HepG2 (cell line): ENCODE measurements around the gene DAPK1. TPM values are rescaled to one million over a fixed set of nuclear protein-coding genes. Genes with fewer than 3 reads are reported as not detected.
"Not testable (repeated sequence)": the region's sequence is repeated elsewhere in the genome, so short reads cannot be mapped to it uniquely, and the experiment has no call there.

Source experiments
- ATAC-seq: fragments of 200-7000 bp; cut with Tn5 transposase; 3 replicates; pipeline ENCODE4 v1.9.1; 2020; ENCODE audit warnings: mild to moderate bottlenecking, moderate library complexity
- BruUV-seq: library from RNA; stranded (reverse); fragments of 400-500 nt; replicated peaks from 2 replicates; lab custom pipeline; 2021; lab: Mats Ljungman, UMichigan
- CTCF ChIA-PET: fragments of 300-600 bp; formaldehyde crosslinking; extraction: SDS; loops from one replicate; lab custom pipeline; 2021; ENCODE audit warnings: low total read pairs, inconsistent platforms, low intra/inter-chr PET ratio; lab: Yijun Ruan, JAX
- POLR2A ChIA-PET: fragments of 350-600 bp; sonication (Branson Sonifier 250); formaldehyde crosslinking; loops from one replicate; lab custom pipeline; 2020; ENCODE audit warnings: antibody characterized with exemption, inconsistent platforms; lab: Yijun Ruan, JAX
- DNase-seq: peaks from one replicate; pipeline ENCODE4 v3.0.0-alpha.2; 2015; ENCODE audit warnings: low spot score
- FAIRE-seq: peaks from 3 replicates; lab custom pipeline; 2011; peaks lifted over from hg19 to GRCh38; lab: Jason Lieb, UNC
- H2AFZ ChIP-seq: one replicate; pipeline ENCODE4 v1.6.1; 2011; ENCODE audit warnings: low read length, inconsistent platforms
- H3K27ac ChIP-seq: fragments of 300-600 bp; 3 replicates; pipeline ENCODE4 v1.8.0; 2011; ENCODE audit warnings: mixed run types, mild to moderate bottlenecking, mixed read lengths, low read length, inconsistent platforms; ENCODE audit not compliant: insufficient read depth; ENCODE audit errors: extremely low read length
- H3K27me3 ChIP-seq, 2 experiments: fragments of 200-600 bp in 1 of 2; 2 replicates in 1 of 2; 3 replicates in 1 of 2; pipeline versions ENCODE4 v1.6.0 to v1.8.0; 2011; ENCODE audit warnings: low read length in 2 of 2, mild to moderate bottlenecking in 2 of 2, moderate library complexity in 2 of 2, inconsistent platforms in 1 of 2; ENCODE audit not compliant: insufficient read depth in 2 of 2, control insufficient read depth in 1 of 2
- H3K36me3 ChIP-seq, 2 experiments: fragments of 200-600 bp in 1 of 2; replicated peaks in 1 of 2; 2 replicates in 1 of 2; 3 replicates in 1 of 2; pipeline versions ENCODE4 v1.5.1 to v1.8.0; 2011; ENCODE audit warnings: low read length in 2 of 2, inconsistent platforms in 1 of 2; ENCODE audit not compliant: insufficient read depth in 2 of 2, control insufficient read depth in 1 of 2
- H3K4me1 ChIP-seq: 2 replicates; pipeline ENCODE4 v1.5.1; 2012; ENCODE audit warnings: low read length, inconsistent platforms; ENCODE audit not compliant: insufficient read depth
- H3K4me2 ChIP-seq: 2 replicates; pipeline ENCODE4 v1.6.0; 2011; ENCODE audit warnings: low read depth, low read length, inconsistent platforms
- H3K4me3 ChIP-seq, 3 experiments: fragments of 200-600 bp in 1 of 3; sonication (generic), shearing (Covaris generic) in 1 of 3; replicated peaks in 1 of 3; 2 replicates each; pipeline ENCODE4 v1.5.1; 2011 to 2016; ENCODE audit warnings: low read length in 3 of 3, inconsistent platforms in 2 of 3, low read depth in 2 of 3, mild to moderate bottlenecking in 2 of 3, control low read depth in 1 of 3, mixed read lengths in 1 of 3; ENCODE audit not compliant: insufficient read depth in 1 of 3
- H3K79me2 ChIP-seq: one replicate; pipeline ENCODE4 v1.6.1; 2011; ENCODE audit warnings: low read length, inconsistent platforms; ENCODE audit not compliant: insufficient read depth
- H3K9ac ChIP-seq: 2 replicates; pipeline ENCODE4 v1.6.0; 2011; ENCODE audit warnings: mild to moderate bottlenecking, low read depth, low read length, inconsistent platforms; ENCODE audit not compliant: insufficient read depth
- H3K9me3 ChIP-seq: 2 replicates; pipeline ENCODE4 v1.5.1; 2012; ENCODE audit warnings: mild to moderate bottlenecking, low read length
- H4K20me1 ChIP-seq: 2 replicates; pipeline ENCODE4 v1.6.0; 2011; ENCODE audit warnings: inconsistent platforms, mild to moderate bottlenecking, low read length, moderate library complexity; ENCODE audit not compliant: insufficient read depth
- HDAC6 ChIP-seq: fragments of 200-600 bp; sonication (generic); IDR thresholded peaks from 2 replicates; pipeline ENCODE4 v1.7.0; 2017; ENCODE audit warnings: mild to moderate bottlenecking, antibody characterized with exemption, low read length, low read depth
- ZFX ChIP-seq: sonication (generic); formaldehyde crosslinking; IDR thresholded peaks from 2 replicates; pipeline ENCODE4 v1.4.0; 2020; ENCODE audit warnings: mild to moderate bottlenecking, low read depth, missing genetic modification reagents, moderate library complexity
- ZNF629 ChIP-seq: sonication (generic); formaldehyde crosslinking; conservative IDR thresholded peaks from 2 replicates; pipeline ENCODE4 v1.5.0; 2020; ENCODE audit warnings: missing genetic modification reagents
- WGBS: methylation state at CpG from one replicate; pipeline ENCODE4 v1.1.6; 2017; ENCODE audit warnings: low lambda C conversion rate; 5-methylcytosine and 5-hydroxymethylcytosine counted together
- in situ Hi-C: cut with HindIII; loops from 2 replicates; pipeline ENCODE4 v1.10.0; 2017; ENCODE audit warnings: low pct_unique_long_range_greater_than_20kb; ENCODE audit not compliant: extremely low pct_ligation_motif_present
- intact Hi-C: fragments of 100-400 bp; cut with micrococcal nuclease; formaldehyde crosslinking; loops from one replicate; pipeline ENCODE4 v1.10.0; 2022; ENCODE audit not compliant: unreplicated experiment
- polyA plus RNA-seq, 8 experiments: library from polyadenylated mRNA; depleted of rRNA in 3 of 8; stranded (reverse) in 7 of 8; unstranded in 1 of 8; fragments of >200 nt; fragmentation: Illumina TruSeq in 4 of 8; extraction: Trizol in 4 of 8; gene quantifications; 2 replicates each; pipeline versions ENCODE4 v1.2.1 to v1.2.3, GENCODE V29; 2011 to 2016; ENCODE audit warnings: low read depth in 4 of 8, missing spikeins in 1 of 8, mixed read lengths in 1 of 8; ENCODE audit not compliant: insufficient read depth in 1 of 8
- total RNA-seq, 5 experiments: library from RNA; depleted of rRNA; stranded (reverse); fragments of >200 nt; fragmentation: Illumina TruSeq; extraction: Trizol; gene quantifications; 2 replicates each; pipeline ENCODE4 v1.2.3, GENCODE V29; 2016; ENCODE audit warnings: low read depth in 1 of 5

DAPK1 gene
- total and polyA plus RNA-seq, 2 of the 13 experiments (the other 11 are each of a cell fraction or from before 2014, with no cell fraction given), result 35.7 to 35.9 TPM

DNA sequence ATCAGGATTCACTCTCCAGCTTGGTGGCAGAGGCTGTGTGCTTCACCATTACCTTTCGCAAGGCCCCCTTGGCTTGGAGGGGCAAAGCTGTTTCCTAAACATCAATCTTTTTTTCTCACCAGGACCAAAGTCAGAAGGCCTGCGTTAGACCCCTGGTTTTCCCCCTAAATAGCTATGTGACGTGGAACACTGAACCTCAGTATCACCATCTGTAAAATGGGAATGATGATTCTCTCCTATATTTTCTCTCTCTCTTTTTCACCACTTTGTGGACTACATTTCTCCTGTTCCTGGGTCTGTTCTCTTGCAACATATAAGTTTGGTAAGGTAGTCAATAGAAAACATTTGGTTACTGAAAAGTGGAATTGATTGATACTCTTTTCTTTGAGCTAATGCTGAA lies 50.5 kb downstream of the DAPK1 start:
- no peak for DNase-seq
- no peak for FAIRE-seq
- no peak for ATAC-seq
- Histone ChIP-seq H3K4me1 (peaks cover 31% of the 10 kb centered on the region), H3K4me2 (no peak overlapping the region), H3K27me3 (no peaks in the 10 kb centered on the region), H3K27ac (no peak overlapping the region), H2AFZ (no peak overlapping the region), H3K9me3 (no peaks in the 10 kb centered on the region), H3K4me3 (no peak overlapping the region), H3K79me2 (no peaks in the 10 kb centered on the region), H4K20me1 (0 out of 2 replicates have a peak, but pooled peaks cover 4% of the 10 kb centered on the region), H3K36me3 (no peaks in the 10 kb centered on the region; a peak in 3 of 5 replicates), H3K9ac (no peak overlapping the region)
- WGBS, result 88% methylated on average over 3 of the region's 3 CpGs
- in situ Hi-C loops (no loop called here), intact Hi-C loops (no loop called here)
- POLR2A ChIA-PET, result no interaction called here
- CTCF ChIA-PET, result no interaction called here
- BruUV-seq, result no TSS peak
- TF ChIP-seq ZFX (CRISPR knock-in tag), result 0 out of 2 replicates have a peak, but pooled peaks have one; percentile 0
- TF ChIP-seq ZNF629 (CRISPR knock-in tag), result peak; percentile 85
- no peak for TF ChIP-seq HDAC6

DNA sequence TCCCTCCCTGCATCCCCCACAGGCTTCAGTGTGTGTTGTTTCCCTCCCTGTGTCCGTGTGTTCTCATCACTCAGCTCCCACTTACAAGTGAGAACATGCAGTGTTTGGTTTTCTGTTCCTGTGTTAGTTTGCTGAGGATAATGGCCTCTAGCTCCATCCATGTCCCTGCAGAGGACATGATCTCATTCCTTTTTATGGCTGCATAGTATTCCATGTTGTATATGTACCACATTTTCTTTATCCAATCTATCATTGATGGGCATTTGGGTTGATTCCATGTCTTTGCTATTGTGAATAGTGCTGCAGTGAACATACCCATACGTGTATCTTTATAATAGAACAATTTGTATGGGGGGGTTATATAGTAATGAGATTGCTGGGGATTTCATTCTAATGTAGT lies 51.4 kb downstream of the DAPK1 start:
- H3K4me1 ChIP-seq, result peaks cover 31% of the 10 kb centered on the region
- FAIRE-seq, ATAC-seq, DNase-seq, CTCF ChIA-PET, H3K36me3 ChIP-seq, H3K79me2 ChIP-seq, H3K27me3 ChIP-seq, BruUV-seq, H3K4me3 ChIP-seq, H4K20me1 ChIP-seq, H3K9ac ChIP-seq, H3K27ac ChIP-seq, POLR2A ChIA-PET, in situ Hi-C loops, H2AFZ ChIP-seq, intact Hi-C loops, H3K9me3 ChIP-seq, H3K4me2 ChIP-seq: not testable (repeated sequence)
- WGBS, result 97% methylated on average over 2 of the region's 2 CpGs
